Motor neuron (in vitro differentiated cells): ENCODE data around the gene SMC4. TPM values are rescaled to one million over a fixed set of nuclear protein-coding genes. Genes with fewer than 3 reads are reported as not detected.
A peak's percentile ranks its signal among the peaks of the same experiment; 100 is the strongest.
"Not testable (repeated sequence)": the region's sequence is repeated elsewhere in the genome, so short reads cannot be mapped to it uniquely, and the experiment has no call there.

ENCODE experiments used
- ATAC-seq, 8 experiments: fragments of 200-7000 bp; cut with Tn5 transposase; replicated peaks in 6 of 8; 2 replicates each; pipeline ENCODE4 v1.8.0; 2021; ENCODE audit warnings: mild to moderate bottlenecking in 8 of 8, moderate library complexity in 8 of 8
- H3K27ac ChIP-seq, 2 donors: fragments of 250-450 bp; sonication (Bioruptor Pico); 2 replicates each; pipeline ENCODE4 v1.9.0; 2021; ENCODE audit warnings: antibody characterized with exemption in 2 of 2, mild to moderate bottlenecking in 2 of 2, moderate library complexity in 1 of 2
- H3K4me1 ChIP-seq, 2 donors: fragments of 250-450 bp; sonication (Bioruptor Pico); replicated peaks in 1 of 2; 2 replicates each; pipeline ENCODE4 v1.6.1; 2021; ENCODE audit warnings: antibody characterized with exemption in 2 of 2, mild to moderate bottlenecking in 2 of 2, moderate library complexity in 1 of 2
- H3K4me3 ChIP-seq, 5 donors: fragments of 250-450 bp; sonication (Bioruptor Pico); 2 replicates each; pipeline ENCODE4 v1.9.0; 2021; ENCODE audit warnings: antibody characterized with exemption in 5 of 5, mild to moderate bottlenecking in 5 of 5, moderate library complexity in 4 of 5
- WGBS, 10 experiments: fragments of 450-650 bp; shearing (Covaris generic); methylation state at CpG; one replicate each; pipeline ENCODE4 v1.0.0; 2022; 5-methylcytosine and 5-hydroxymethylcytosine counted together
- in situ Hi-C, 9 experiments: fragments of 400-800 bp; cut with MboI; loops; one replicate each; pipeline ENCODE4 v1.15.0; 2021; ENCODE audit warnings: low sequenced_read_pairs in 9 of 9, low pct_unique_long_range_greater_than_20kb in 2 of 9; ENCODE audit not compliant: unreplicated experiment in 9 of 9
- total RNA-seq, 8 experiments: library from RNA; unstranded; fragments of 300-600 nt; gene quantifications; 2 replicates each; pipeline versions ENCODE4 v1.2.3 to v1.2.4, GENCODE V29; 2022

SMC4 gene
- 100 to 1,000 TPM in 2 of 8 experiments, 10 to 100 TPM in 3, 1 to 10 TPM in 3; 6.8 to 106 (median 11.2) TPM for total RNA-seq

DNA sequence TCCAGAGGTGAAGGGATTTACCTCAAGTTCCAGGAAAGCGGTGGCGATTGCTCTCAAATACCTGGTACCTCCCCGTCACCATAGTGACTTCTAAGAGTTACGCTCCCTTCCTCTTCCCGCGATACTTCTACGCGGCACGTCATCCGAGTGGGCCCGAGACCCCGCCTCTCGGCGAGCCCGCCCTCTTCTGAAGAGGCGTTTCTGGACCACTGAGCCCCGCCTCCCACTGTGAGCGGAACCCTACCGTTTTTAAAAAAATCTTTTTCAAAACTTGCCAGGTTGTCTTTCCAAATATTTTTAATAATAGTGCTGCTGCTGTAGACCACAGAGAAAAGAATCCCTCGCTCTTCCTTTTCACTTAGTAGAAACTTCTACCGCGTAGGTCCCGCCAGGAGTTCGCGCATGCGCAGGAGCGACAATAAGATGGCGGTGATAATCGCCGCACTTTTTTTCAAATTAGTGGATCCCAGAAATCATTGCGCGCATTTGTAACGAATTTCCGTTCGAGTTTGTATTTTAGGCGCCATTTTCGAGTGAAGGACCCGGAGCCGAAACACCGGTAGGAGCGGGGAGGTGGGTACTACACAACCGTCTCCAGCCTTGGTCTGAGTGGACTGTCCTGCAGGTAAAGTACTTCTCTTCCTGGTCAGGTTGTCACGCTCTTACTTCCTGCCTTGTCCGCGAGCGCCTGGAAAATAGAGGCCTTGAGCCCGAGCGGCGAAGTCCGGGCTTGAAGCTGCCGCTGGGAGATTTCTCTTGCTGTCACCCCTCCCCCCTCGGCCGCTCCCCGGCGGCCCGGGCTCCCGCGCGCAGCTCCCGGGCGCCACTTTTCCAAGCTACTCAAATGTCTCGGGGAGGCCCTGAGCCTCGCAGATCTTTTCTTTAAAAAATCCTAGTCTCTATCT is at the start of gene SMC4, which contains the start of gene IFT80:
Gene SMC4, plus strand, starts transcription at position 526 of the 905 bp plus-strand sequence. CDS start 1,177 bp downstream, outside the sequence.
Gene IFT80, minus strand, starts transcription at position 101 of the 905 bp plus-strand sequence. CDS start 14,625 bp downstream, outside the sequence.
- H3K4me1 ChIP-seq = peaks cover 5 to 8% of the 10 kb centered on the region in 2 donors
- H3K4me3 ChIP-seq = peak within 1 kb of the TSS; percentile 46 to 86 (median 61)
- peak within 1 kb of the TSS; percentile 59 to 80 for H3K27ac ChIP-seq
- ATAC-seq = peak; percentile 77 to 98 (median 94)
- in situ Hi-C loops = loop anchor here in 3 of 9 experiments (25.0 kb wide), 1 partner anchor 362 kb away; no protein-coding TSS in a partner anchor
- 0 to 8% (median 0%) methylated on average over 2 to 42 of the region's 63 CpGs; no CpG with 5 or more reads in 2 of the 10 experiments for WGBS, 10 experiments

DNA sequence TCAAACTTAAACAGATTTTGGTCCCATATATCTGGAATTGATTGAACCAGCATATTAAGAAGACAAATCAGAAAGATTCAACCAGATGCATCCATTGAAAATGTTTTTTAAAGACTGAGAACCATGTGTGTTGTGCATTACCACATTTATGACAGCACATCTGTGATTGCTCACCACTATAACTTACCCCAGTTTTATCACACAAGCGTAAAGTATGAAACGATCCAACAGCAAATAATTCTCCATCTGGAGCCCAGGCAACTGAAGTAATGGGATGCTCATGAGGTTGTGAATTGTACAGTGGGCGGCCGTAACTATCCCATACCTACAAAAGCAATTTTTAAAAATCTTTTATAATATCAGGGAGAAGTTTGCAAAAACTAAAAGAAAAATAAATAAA is 43.6 kb upstream of the SMC4 start:
- in situ Hi-C loops = no loop called here
- no peak for ATAC-seq
- no peak overlapping the region for H3K27ac ChIP-seq
- 73 to 100% (median 96%) methylated on average over 2 to 4 of the region's 4 CpGs; no CpG with 5 or more reads in 1 of the 10 experiments for WGBS, 10 experiments
- no peaks in the 10 kb centered on the region for H3K4me1 ChIP-seq
- no peak overlapping the region for H3K4me3 ChIP-seq

GRCh38 chr3:160362896-160363295 is 36.6 kb upstream of the SMC4 start:
- H3K4me1 ChIP-seq, ATAC-seq, in situ Hi-C loops, H3K27ac ChIP-seq, H3K4me3 ChIP-seq: not testable (repeated sequence)
- 88 to 100% methylated on average over 1 of the region's 2 CpGs; no CpG with 5 or more reads in 8 of the 10 experiments for WGBS, 10 experiments

DNA sequence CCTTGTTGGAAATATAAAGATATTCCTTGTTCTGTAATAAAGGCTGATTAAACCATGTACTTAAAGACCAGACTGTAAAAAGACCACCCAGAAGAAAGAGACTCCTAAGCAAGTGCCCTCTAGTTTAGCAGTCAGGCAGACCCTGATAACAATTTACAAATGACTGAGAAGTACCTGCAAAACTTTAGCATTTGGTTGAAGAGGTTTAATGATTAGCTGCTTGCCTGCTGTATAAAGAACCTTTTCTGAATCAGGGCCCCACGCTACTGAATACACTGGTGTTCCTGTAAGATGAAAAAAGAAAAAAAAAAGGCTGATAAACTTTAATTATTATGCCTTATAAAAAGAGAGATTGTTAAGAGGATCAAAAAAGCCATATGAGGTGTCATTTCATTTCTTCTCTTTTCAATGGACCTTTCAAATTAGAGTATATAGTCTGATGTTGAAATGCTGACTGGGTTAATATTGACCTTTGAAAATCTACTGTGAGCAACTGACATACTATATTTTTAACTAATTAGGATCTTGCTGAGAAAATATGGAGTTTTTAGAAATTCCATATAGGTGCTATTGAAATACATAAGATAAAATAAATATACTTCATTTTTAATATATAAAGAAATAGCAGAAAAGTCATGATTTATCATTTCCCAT is 33.5 kb upstream of the SMC4 start:
- in situ Hi-C loops = no loop called here
- no peaks in the 10 kb centered on the region for H3K4me1 ChIP-seq
- H3K27ac ChIP-seq = no peak overlapping the region
- 40 to 100% (median 75%) methylated on average over 1 of the region's 1 CpG; no CpG with 5 or more reads in 1 of the 10 experiments for WGBS, 10 experiments
- H3K4me3 ChIP-seq = no peak overlapping the region
- no peak for ATAC-seq

DNA sequence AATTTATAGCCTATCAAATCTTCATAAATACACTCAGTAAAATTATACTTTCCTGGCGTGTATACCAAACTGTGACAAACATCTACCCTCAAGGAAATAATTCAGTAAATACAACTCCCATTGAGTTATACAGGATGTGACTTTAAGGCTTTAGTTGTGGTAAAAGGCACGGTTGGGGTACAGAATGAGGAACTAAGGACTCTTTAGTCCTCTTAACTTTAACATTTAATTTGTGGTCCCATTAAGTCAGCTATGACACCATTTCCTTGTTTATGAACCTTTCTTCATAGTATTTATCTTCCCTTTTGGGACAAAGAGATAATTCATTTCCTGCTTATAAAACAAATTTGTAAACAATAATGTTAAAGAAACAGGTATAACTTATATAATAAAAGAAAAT is 30.6 kb upstream of the SMC4 start:
- H3K4me3 ChIP-seq = no peak overlapping the region

DNA sequence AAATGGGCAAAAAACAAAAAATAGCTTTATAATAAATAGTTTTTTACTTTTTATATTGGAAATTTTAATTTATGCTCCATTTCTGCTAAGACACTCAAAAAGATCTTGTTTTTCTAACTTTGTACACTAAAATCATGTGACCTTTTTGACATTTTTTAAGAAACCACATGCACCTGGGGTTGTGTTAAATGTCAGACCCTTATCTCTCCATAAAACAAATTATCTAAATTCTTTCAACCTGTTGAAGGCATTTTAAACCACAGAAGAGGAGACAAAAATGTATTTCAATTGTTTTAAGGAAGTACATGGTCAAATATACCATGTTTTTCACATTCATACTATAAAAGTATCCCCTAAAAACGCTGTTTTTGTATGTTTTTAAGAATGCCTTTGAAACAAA is 29.7 kb upstream of the SMC4 start:
- WGBS, 10 experiments = 67 to 100% (median 88%) methylated on average over 1 of the region's 1 CpG; no CpG with 5 or more reads in 3 of the 10 experiments
- no peak for ATAC-seq

More for the DNA sequence above, 30.6 kb upstream of the SMC4 start:
- 78 to 100% (median 100%) methylated on average over 1 to 2 of the region's 2 CpGs for WGBS, 10 experiments
- no peak for ATAC-seq
- H3K4me1 ChIP-seq = no peaks in the 10 kb centered on the region
- in situ Hi-C loops = no loop called here
- no peak overlapping the region for H3K27ac ChIP-seq

DNA sequence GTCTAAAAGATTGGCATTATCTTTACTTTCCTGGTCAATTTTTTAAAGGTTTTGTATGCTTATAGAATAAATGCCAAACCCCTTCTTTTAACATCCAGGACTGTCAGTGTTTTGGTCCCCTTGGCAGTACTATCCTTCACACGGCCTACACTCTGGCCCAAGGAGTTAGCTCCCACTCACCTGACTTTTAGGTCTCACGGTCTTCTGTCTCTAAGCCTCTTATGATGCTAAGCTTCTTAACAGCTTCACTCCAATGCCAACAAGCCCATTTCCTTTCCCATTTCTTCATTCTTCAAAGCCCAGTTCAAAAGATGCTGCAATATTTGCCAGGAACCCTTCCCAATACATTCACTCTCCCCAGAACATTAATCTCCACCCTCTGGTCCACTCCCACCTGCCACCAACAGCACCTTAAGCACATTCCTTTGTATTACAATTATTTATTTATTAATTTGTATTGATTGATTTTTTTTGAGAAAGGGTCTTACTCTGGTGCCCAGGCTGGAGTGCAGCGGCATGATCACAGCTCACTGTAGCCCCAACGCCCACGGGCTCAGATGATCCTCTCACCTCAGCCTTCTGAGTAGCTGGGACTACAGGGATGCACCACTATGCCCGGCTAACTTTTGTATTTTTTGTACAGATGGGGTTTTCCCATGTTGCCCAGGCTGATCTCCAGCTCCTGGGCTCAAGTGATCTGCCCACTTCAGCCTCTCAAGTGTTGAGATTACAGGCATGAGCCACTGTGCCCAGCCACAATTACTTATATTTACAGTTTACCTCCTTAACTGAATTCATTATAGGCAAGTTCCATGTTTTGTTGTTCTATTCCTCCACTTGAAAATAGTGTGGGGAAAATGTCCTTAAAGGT is 28.2 kb upstream of the SMC4 start:
- 76 to 97% (median 93%) methylated on average over 1 to 5 of the region's 6 CpGs; no CpG with 5 or more reads in 1 of the 10 experiments for WGBS, 10 experiments
- H3K4me1 ChIP-seq = no peaks in the 10 kb centered on the region
- no peak for ATAC-seq
- H3K27ac ChIP-seq = no peak overlapping the region
- in situ Hi-C loops = no loop called here
- no peak overlapping the region for H3K4me3 ChIP-seq

More for the DNA sequence above, 29.7 kb upstream of the SMC4 start:
- H3K27ac ChIP-seq = no peak overlapping the region
- H3K4me3 ChIP-seq = no peak overlapping the region
- in situ Hi-C loops = no loop called here
- H3K4me1 ChIP-seq = no peaks in the 10 kb centered on the region

DNA sequence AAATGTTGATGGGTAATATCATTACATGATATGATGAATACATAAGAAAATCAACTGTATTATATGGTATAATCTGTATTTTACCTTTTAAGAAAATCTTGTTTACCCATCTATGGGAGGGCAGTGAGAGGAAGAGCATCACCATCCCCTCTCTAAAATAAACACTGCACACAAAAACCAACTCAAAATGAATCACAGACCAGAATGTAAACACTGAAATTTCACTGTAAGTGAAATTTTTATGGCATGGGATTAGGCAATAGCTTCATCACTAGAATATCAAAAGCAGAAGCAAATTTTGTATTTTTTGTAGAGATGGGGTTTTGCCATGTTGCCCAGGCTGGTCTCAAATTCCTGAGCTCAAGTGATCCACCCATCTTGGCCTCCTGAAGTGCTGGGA is 26.7 kb upstream of the SMC4 start:
- in situ Hi-C loops = no loop called here
- ATAC-seq = no peak
- Histone ChIP-seq H3K4me3 (no peak overlapping the region), H3K27ac (no peak overlapping the region), H3K4me1 (no peaks in the 10 kb centered on the region)

DNA sequence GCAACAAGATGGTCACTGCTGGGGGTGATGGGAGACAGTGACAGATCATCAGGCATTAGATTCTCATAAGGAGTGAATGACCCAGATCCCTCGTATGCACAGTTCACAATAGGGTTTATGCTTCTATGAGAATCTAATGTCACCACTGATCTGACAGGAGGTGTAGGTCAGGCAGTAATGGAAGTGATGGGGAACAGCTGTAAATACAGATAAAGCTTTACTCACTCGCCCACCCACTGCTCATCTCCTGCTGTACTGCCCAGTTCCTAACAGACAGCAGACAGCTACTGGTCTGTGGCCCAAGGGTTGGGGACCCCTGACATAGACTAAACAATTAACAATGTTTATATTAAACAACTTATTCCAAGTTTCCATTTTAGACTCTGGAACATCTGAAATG is 25.8 kb upstream of the SMC4 start:
- Histone ChIP-seq H3K4me1 (no peaks in the 10 kb centered on the region), H3K4me3 (no peak overlapping the region), H3K27ac (no peak overlapping the region)
- in situ Hi-C loops = no loop called here
- ATAC-seq = no peak
- WGBS, 10 experiments = 81 to 100% (median 92%) methylated on average over 1 to 2 of the region's 2 CpGs; no CpG with 5 or more reads in 4 of the 10 experiments

DNA sequence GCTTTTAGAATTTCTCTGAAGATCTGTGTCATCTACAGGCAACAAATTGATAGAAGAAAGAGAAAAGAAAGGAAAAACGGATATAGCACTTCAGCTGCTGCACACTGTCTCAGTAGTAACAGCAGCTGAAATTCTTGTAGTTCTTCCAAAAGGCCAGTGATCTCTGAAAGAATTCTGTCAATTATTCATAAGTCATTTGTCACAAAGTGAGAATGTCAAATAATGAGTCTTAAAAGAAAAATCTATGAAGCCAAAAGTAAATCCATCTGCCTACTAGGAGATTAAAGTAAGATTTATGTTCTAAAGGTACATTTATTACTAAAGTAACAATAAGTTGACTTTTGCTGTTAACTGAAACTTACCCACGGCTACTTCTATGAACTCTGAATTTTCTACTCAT is 25.0 kb upstream of the SMC4 start:
- no peak for ATAC-seq
- Histone ChIP-seq H3K27ac (no peak overlapping the region), H3K4me1 (no peaks in the 10 kb centered on the region), H3K4me3 (no peak overlapping the region)
- in situ Hi-C loops = no loop called here
- WGBS, 10 experiments = 59 to 100% (median 87%) methylated on average over 1 to 2 of the region's 2 CpGs; no CpG with 5 or more reads in 1 of the 10 experiments

DNA sequence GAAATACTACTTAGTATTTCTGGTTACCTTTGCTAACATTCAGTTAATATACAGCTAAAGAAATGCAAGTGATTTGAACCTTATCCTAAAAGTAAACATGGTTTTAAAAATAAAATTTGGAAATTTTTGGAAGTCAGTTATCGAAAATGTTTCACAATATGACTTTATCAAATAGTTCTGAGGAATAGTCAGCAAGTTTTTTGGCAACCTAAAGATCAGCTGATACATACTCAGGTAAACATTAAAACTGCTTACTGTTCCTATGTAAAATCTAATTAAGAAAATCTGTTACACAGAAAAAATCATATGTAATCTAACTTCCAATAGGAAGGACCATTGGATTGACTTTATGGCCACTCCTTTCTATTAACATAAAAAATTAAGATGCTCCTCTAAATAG is 24.5 kb upstream of the SMC4 start:
- Histone ChIP-seq H3K27ac (no peak overlapping the region), H3K4me1 (no peaks in the 10 kb centered on the region), H3K4me3 (no peak overlapping the region)
- ATAC-seq = no peak
- 89 to 100% (median 100%) methylated on average over 1 of the region's 1 CpG; no CpG with 5 or more reads in 3 of the 10 experiments for WGBS, 10 experiments
- in situ Hi-C loops = no loop called here

DNA sequence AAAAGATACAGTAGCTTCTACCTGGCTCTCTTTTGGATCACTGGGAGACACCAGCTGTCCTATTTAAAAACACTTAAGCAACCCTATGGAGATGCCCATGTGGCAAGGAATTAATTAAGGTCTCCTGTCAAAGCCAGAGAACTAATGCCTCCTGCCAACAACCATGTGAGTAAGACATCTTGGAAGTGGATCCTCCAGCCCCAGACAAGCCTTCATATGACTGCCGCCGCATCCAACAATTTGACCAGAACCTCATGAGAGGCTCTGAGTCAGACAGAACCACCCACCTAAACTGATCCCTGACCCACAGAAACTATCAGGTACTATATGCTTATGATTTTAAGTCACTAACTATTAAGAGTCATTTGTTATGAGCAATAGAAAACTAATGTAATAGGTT is 22.8 kb upstream of the SMC4 start:
- Histone ChIP-seq H3K4me1 (no peaks in the 10 kb centered on the region), H3K27ac (no peak overlapping the region), H3K4me3 (no peak overlapping the region)
- no peak for ATAC-seq
- in situ Hi-C loops = no loop called here
- WGBS, 10 experiments = 0 to 100% (median 90%) methylated on average over 1 to 2 of the region's 2 CpGs; no CpG with 5 or more reads in 3 of the 10 experiments
